ENCODE data around the gene PNCK.

Gene PNCK

GRCh38 chrX:153673428-153674218 is at the start of gene PNCK:
Gene PNCK (minus strand): TSS chrX:153673813. CDS start chrX:153673076, 737 bp downstream.
- DNase-seq: no peak
- H3K4me3 ChIP-seq (ENCODE audit: low read depth, low read length): no peak within 1 kb of the TSS
- no peak for TF ChIP-seq CTCF (IDR thresholded peaks at IDR 0.05; ENCODE audit: low read depth, low read length)
- H3K36me3 ChIP-seq: peaks cover 12% of the 10 kb centered on the region
- peaks cover 33% of the 10 kb centered on the region for H3K27me3 ChIP-seq (ENCODE audit: insufficient read depth, low read depth, severe bottlenecking)
- H3K27ac ChIP-seq: no peak within 1 kb of the TSS
- no peaks in the 10 kb centered on the region for H3K9me3 ChIP-seq (ENCODE audit: severe bottlenecking)

DNA sequence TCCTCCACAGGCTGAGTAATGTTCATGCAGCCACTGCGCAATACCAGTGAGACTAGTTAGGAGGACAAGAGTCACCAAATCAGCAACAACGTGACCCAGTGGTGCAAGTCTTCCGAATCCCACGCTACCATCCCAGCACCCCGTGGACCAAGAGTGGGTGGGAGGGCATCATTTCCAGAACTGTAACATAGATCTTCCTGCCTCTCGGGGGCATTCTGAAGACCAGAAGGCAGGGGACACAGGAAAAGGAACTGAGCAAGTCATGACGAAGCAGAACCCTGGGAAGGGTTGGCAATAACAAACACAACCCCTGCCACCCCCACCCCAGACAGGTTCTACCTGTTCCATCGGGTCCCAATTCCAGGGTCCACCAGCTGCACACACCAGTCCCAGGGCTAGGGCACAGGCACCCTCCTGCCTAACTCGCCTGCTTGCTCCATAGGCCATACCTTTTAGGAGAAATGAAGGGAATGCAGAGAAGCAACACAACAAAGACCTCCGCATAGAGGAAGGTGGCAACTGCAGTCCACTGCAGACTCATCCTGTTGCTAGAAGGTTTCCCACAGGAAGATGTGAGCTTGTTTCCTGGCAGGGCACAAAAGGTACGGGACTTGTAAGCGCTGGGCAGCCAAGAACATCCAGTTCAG is 49.2 kb upstream of the PNCK start:
- no peak for TF ChIP-seq CTCF (IDR thresholded peaks at IDR 0.05; ENCODE audit: low read depth, low read length)
- Histone ChIP-seq H3K27me3 (ENCODE audit: insufficient read depth, low read depth, severe bottlenecking) (peaks cover 7% of the 10 kb centered on the region), H3K9me3 (ENCODE audit: severe bottlenecking) (no peaks in the 10 kb centered on the region), H3K4me3 (ENCODE audit: low read depth, low read length) (peak overlapping the region; percentile 78), H3K27ac (peak overlapping the region; percentile 89), H3K36me3 (peaks cover 48% of the 10 kb centered on the region)
- no peak for DNase-seq

GRCh38 chrX:153719701-153720100 is 46.1 kb upstream of the PNCK start:
- H3K27ac ChIP-seq: peak overlapping the region; percentile 38
- H3K4me3 ChIP-seq (ENCODE audit: low read depth, low read length): no peak overlapping the region
- peaks cover 77% of the 10 kb centered on the region for H3K36me3 ChIP-seq
- H3K27me3 ChIP-seq (ENCODE audit: insufficient read depth, low read depth, severe bottlenecking): peaks cover 2% of the 10 kb centered on the region
- TF ChIP-seq CTCF (IDR thresholded peaks at IDR 0.05; ENCODE audit: low read depth, low read length): no peak
- DNase-seq: no peak
- H3K9me3 ChIP-seq (ENCODE audit: severe bottlenecking): no peaks in the 10 kb centered on the region

- DNase-seq: no peak
- Histone ChIP-seq H3K36me3 (peaks cover 82% of the 10 kb centered on the region), H3K9me3 (ENCODE audit: severe bottlenecking) (no peaks in the 10 kb centered on the region), H3K27me3 (ENCODE audit: insufficient read depth, low read depth, severe bottlenecking) (peaks cover 2% of the 10 kb centered on the region), H3K27ac (peak overlapping the region; percentile 38), H3K4me3 (ENCODE audit: low read depth, low read length) (no peak overlapping the region)
- no peak for TF ChIP-seq CTCF (IDR thresholded peaks at IDR 0.05; ENCODE audit: low read depth, low read length)
Observed at GRCh38 chrX:153719238-153719637, 45.6 kb upstream of the PNCK start.

DNA sequence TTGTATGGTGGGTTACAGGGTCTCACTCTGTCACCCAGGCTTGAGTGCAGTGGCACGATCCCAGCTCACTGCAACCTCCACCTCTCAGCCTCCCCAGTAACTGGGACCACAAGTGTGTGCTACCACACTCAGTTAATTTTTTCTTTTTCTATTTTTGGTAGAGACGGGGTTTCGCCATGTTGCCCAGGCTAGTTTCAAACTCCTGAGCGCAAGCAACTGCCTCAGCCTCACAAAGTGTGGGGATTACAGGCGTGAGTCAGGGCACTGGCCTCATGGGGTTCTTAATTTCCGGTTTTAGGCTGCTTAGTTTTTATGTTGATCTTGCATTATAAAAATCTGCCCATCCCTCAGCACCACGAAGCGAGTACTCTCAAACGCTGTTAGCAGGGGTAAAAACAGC is 43.8 kb upstream of the PNCK start:
- H3K9me3 ChIP-seq (ENCODE audit: severe bottlenecking): no peaks in the 10 kb centered on the region
- no peak for TF ChIP-seq CTCF (IDR thresholded peaks at IDR 0.05; ENCODE audit: low read depth, low read length)
- no peak for DNase-seq
- H3K4me3 ChIP-seq (ENCODE audit: low read depth, low read length): no peak overlapping the region
- no peak overlapping the region for H3K27ac ChIP-seq
- H3K27me3 ChIP-seq (ENCODE audit: insufficient read depth, low read depth, severe bottlenecking): peaks cover 2% of the 10 kb centered on the region
- H3K36me3 ChIP-seq: peaks cover 89% of the 10 kb centered on the region
